Measurements from ENCODE around the gene LRMDA.
"Not testable (repeated sequence)": the region's sequence is repeated elsewhere in the genome, so short reads cannot be mapped to it uniquely, and the experiment has no call there.

LRMDA gene

GRCh38 chr10:75592791-75593643, 161.6 kb downstream of the LRMDA start:
- DNase-seq, result no peak

- no peak for DNase-seq
Measured at GRCh38 chr10:75593692-75594556, 162.5 kb downstream of the LRMDA start.

- no peak for DNase-seq
Measured at GRCh38 chr10:75596930-75597620, 165.7 kb downstream of the LRMDA start.

- DNase-seq, result no peak
Measured at GRCh38 chr10:75597773-75598440, 166.5 kb downstream of the LRMDA start.

- no peak for DNase-seq
Measured at GRCh38 chr10:75598998-75599397, 167.6 kb downstream of the LRMDA start.

GRCh38 chr10:75599875-75600648, 168.6 kb downstream of the LRMDA start:
- no peak for DNase-seq

GRCh38 chr10:75600833-75601232, 169.4 kb downstream of the LRMDA start:
- DNase-seq, result no peak

- no peak for DNase-seq
Measured at GRCh38 chr10:75602341-75602740, 170.9 kb downstream of the LRMDA start.

GRCh38 chr10:75605096-75605495, 173.7 kb downstream of the LRMDA start:
- DNase-seq, result no peak

GRCh38 chr10:75605795-75606194, 174.4 kb downstream of the LRMDA start:
- not testable (repeated sequence) for DNase-seq

GRCh38 chr10:75606203-75606779, 174.9 kb downstream of the LRMDA start:
- no peak for DNase-seq

GRCh38 chr10:75607576-75607975, 176.2 kb downstream of the LRMDA start:
- DNase-seq, result no peak

- no peak for DNase-seq
Measured at GRCh38 chr10:75610183-75610582, 178.8 kb downstream of the LRMDA start.

GRCh38 chr10:75611172-75611992, 180.0 kb downstream of the LRMDA start:
- no peak for DNase-seq

GRCh38 chr10:75611993-75612372, 180.6 kb downstream of the LRMDA start:
- no peak for DNase-seq

- DNase-seq, result no peak
Measured at GRCh38 chr10:75612904-75613684, 181.7 kb downstream of the LRMDA start.

- no peak for DNase-seq
Measured at GRCh38 chr10:75613685-75614504, 182.5 kb downstream of the LRMDA start.

- no peak for DNase-seq
Measured at GRCh38 chr10:75616076-75616475, 184.7 kb downstream of the LRMDA start.
